EH (cell line): ENCODE measurements around the gene LRIG3.
"Not testable (repeated sequence)": the region's sequence is repeated elsewhere in the genome, so short reads cannot be mapped to it uniquely, and the experiment has no call there.

ENCODE experiments used
- DNase-seq: peaks from one replicate; pipeline ENCODE4 v3.0.0-alpha.2; 2015; ENCODE audit warnings: low read depth

LRIG3 gene

GRCh38 chr12:58920102-58920960, at the start of gene LRIG3:
Gene LRIG3 (minus strand): TSS chr12:58920504. CDS start chr12:58920235, 269 bp downstream.
- peak; percentile 87 for DNase-seq

GRCh38 chr12:58969237-58969636, 48.9 kb upstream of the LRIG3 start:
- no peak for DNase-seq

GRCh38 chr12:58967561-58967960, 47.3 kb upstream of the LRIG3 start:
- peak; percentile 17 for DNase-seq

- DNase-seq, result peak; percentile 33
Observed at GRCh38 chr12:58966939-58967338, 46.6 kb upstream of the LRIG3 start.

GRCh38 chr12:58965568-58965967, 45.3 kb upstream of the LRIG3 start:
- no peak for DNase-seq

GRCh38 chr12:58963844-58964243, 43.5 kb upstream of the LRIG3 start:
- DNase-seq, result no peak

GRCh38 chr12:58961906-58962305, 41.6 kb upstream of the LRIG3 start:
- DNase-seq, result peak; percentile 25

- DNase-seq, result no peak
Observed at GRCh38 chr12:58961166-58961565, 40.9 kb upstream of the LRIG3 start.

GRCh38 chr12:58959639-58960300, 39.5 kb upstream of the LRIG3 start:
- DNase-seq, result no peak

GRCh38 chr12:58957298-58957697, 37.0 kb upstream of the LRIG3 start:
- no peak for DNase-seq

- no peak for DNase-seq
Observed at GRCh38 chr12:58955849-58956248, 35.5 kb upstream of the LRIG3 start.

- no peak for DNase-seq
Observed at GRCh38 chr12:58954002-58954401, 33.7 kb upstream of the LRIG3 start.

- DNase-seq, result no peak
Observed at GRCh38 chr12:58950739-58951100, 30.4 kb upstream of the LRIG3 start.

- not testable (repeated sequence) for DNase-seq
Observed at GRCh38 chr12:58949954-58950738, 29.8 kb upstream of the LRIG3 start.

- no peak for DNase-seq
Observed at GRCh38 chr12:58943079-58943478, 22.8 kb upstream of the LRIG3 start.

GRCh38 chr12:58942345-58942744, 22.0 kb upstream of the LRIG3 start:
- no peak for DNase-seq

- peak; percentile 33 for DNase-seq
Observed at GRCh38 chr12:58939399-58940100, 19.2 kb upstream of the LRIG3 start.

- DNase-seq, result no peak
Observed at GRCh38 chr12:58938440-58938839, 18.1 kb upstream of the LRIG3 start.

GRCh38 chr12:58934528-58934927, 14.2 kb upstream of the LRIG3 start:
- DNase-seq, result no peak

- DNase-seq, result no peak
Observed at GRCh38 chr12:58932806-58933681, 12.7 kb upstream of the LRIG3 start.

- DNase-seq, result no peak
Observed at GRCh38 chr12:58931518-58931917, 11.2 kb upstream of the LRIG3 start.
